ENCODE measurements around the gene DEPP1. TPM values are rescaled to one million over a fixed set of nuclear protein-coding genes. Genes with fewer than 3 reads are reported as not detected.
A peak's percentile ranks its signal among the peaks of the same experiment; 100 is the strongest.

DEPP1 gene
- total and polyA plus RNA-seq, 2 of the 13 experiments (the other 11 are each of a cell fraction or from before 2014, with no cell fraction given) = 14.8 to 270 TPM

DNA sequence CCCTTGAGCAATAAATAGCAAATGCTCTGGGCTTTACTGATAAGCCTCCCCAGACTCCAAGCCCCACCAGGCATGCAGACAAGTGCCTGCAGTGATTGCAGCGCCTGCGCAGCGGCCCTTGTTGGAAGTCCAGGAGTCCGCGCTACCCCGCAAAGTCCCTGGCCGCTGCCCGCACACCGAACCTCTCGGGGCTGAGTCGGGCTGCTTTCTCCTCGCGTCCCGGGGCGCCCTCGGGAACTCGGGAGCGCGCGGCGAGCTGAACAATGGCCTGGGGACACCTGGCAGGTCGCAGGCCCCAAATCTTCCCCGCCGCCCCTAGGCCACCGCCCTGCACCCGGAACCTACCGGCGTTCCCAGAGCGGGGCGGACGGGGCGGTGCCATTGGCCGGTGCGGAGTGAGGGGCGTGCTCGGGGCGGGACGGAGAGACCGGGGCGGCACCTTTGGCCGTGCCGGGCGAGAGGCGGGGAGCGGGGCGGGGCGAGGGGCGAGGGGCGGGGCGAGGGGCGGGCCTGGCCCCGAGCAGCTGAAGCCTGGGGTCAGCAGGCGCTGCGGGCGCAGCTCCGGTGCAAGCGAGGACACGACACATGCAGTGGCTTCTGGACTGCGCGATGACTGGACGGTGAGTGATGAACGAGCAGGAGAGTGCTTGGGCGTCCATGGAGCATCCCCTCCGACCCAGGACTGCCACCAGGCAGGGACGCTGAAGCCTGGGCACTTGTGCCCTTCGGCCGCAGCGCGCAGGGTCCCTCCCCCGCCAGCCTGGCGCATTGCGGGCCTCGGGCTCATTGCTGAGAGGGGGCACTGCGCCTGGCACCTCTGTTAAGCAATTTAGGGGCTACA lies 19.1 kb downstream of the DEPP1 start, which contains the start of gene RASSF4 (continued):
- TF ChIP-seq, protein P1, sequence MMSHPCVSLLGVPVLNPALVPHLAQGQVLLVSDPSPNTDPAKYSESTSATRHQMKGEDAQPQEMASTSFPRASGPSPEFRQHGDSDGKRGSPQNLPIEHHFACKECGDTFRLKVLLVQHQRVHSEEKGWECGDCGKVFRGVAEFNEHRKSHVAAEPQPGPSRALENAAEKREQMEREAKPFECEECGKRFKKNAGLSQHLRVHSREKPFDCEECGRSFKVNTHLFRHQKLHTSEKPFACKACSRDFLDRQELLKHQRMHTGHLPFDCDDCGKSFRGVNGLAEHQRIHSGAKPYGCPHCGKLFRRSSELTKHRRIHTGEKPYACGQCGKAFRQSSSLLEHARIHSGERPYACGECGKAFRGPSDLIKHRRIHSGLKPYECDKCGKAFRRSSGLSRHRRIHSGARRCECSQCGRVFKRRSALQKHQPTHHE (CRISPR knock-in tag; IDR thresholded peaks at IDR 0.05; ENCODE audit: borderline replicate concordance) = peak; percentile 57; the same call in 1 of the 2 replicates
- TF ChIP-seq, protein P2, sequence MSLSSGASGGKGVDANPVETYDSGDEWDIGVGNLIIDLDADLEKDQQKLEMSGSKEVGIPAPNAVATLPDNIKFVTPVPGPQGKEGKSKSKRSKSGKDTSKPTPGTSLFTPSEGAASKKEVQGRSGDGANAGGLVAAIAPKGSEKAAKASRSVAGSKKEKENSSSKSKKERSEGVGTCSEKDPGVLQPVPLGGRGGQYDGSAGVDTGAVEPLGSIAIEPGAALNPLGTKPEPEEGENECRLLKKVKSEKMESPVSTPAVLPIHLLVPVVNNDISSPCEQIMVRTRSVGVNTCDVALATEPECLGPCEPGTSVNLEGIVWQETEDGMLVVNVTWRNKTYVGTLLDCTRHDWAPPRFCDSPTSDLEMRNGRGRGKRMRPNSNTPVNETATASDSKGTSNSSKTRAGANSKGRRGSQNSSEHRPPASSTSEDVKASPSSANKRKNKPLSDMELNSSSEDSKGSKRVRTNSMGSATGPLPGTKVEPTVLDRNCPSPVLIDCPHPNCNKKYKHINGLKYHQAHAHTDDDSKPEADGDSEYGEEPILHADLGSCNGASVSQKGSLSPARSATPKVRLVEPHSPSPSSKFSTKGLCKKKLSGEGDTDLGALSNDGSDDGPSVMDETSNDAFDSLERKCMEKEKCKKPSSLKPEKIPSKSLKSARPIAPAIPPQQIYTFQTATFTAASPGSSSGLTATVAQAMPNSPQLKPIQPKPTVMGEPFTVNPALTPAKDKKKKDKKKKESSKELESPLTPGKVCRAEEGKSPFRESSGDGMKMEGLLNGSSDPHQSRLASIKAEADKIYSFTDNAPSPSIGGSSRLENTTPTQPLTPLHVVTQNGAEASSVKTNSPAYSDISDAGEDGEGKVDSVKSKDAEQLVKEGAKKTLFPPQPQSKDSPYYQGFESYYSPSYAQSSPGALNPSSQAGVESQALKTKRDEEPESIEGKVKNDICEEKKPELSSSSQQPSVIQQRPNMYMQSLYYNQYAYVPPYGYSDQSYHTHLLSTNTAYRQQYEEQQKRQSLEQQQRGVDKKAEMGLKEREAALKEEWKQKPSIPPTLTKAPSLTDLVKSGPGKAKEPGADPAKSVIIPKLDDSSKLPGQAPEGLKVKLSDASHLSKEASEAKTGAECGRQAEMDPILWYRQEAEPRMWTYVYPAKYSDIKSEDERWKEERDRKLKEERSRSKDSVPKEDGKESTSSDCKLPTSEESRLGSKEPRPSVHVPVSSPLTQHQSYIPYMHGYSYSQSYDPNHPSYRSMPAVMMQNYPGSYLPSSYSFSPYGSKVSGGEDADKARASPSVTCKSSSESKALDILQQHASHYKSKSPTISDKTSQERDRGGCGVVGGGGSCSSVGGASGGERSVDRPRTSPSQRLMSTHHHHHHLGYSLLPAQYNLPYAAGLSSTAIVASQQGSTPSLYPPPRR (CRISPR knock-in tag; IDR thresholded peaks at IDR 0.05; ENCODE audit: borderline replicate concordance) = 0 out of 2 replicates have a peak, but pooled peaks have one; percentile 21
- TF ChIP-seq, protein P3, sequence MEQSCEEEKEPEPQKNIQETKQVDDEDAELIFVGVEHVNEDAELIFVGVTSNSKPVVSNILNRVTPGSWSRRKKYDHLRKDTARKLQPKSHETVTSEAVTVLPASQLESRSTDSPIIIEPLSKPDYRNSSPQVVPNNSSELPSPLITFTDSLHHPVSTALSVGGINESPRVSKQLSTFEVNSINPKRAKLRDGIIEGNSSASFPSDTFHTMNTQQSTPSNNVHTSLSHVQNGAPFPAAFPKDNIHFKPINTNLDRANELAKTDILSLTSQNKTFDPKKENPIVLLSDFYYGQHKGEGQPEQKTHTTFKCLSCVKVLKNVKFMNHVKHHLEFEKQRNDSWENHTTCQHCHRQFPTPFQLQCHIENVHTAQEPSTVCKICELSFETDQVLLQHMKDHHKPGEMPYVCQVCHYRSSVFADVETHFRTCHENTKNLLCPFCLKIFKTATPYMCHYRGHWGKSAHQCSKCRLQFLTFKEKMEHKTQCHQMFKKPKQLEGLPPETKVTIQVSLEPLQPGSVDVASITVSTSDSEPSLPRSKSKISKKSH (CRISPR knock-in tag; IDR thresholded peaks at IDR 0.05; ENCODE audit: borderline replicate concordance) = 0 out of 2 replicates have a peak, but pooled peaks have one; percentile 41
- TF ChIP-seq ESRRA (CRISPR knock-in tag; IDR thresholded peaks at IDR 0.05; ENCODE audit: low read depth) = peak; percentile 55; the same call in 1 of the 2 replicates
- no peak for TF ChIP-seq ZFP62 (CRISPR knock-in tag; IDR thresholded peaks at IDR 0.05)
- TF ChIP-seq ZFY (CRISPR knock-in tag; IDR thresholded peaks at IDR 0.05) = peak; percentile 97
- TF ChIP-seq EZH2 (conservative IDR thresholded peaks at IDR 0.05; ENCODE audit: low read depth, low read length) = no peak
- TF ChIP-seq ZNF616 (CRISPR knock-in tag; IDR thresholded peaks at IDR 0.05; ENCODE audit: low read depth) = no peak
- TF ChIP-seq, protein P4, sequence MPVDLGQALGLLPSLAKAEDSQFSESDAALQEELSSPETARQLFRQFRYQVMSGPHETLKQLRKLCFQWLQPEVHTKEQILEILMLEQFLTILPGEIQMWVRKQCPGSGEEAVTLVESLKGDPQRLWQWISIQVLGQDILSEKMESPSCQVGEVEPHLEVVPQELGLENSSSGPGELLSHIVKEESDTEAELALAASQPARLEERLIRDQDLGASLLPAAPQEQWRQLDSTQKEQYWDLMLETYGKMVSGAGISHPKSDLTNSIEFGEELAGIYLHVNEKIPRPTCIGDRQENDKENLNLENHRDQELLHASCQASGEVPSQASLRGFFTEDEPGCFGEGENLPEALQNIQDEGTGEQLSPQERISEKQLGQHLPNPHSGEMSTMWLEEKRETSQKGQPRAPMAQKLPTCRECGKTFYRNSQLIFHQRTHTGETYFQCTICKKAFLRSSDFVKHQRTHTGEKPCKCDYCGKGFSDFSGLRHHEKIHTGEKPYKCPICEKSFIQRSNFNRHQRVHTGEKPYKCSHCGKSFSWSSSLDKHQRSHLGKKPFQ (CRISPR knock-in tag; IDR thresholded peaks at IDR 0.05; ENCODE audit: insufficient replicate concordance) = peak; percentile 70
- TF ChIP-seq, protein P5, sequence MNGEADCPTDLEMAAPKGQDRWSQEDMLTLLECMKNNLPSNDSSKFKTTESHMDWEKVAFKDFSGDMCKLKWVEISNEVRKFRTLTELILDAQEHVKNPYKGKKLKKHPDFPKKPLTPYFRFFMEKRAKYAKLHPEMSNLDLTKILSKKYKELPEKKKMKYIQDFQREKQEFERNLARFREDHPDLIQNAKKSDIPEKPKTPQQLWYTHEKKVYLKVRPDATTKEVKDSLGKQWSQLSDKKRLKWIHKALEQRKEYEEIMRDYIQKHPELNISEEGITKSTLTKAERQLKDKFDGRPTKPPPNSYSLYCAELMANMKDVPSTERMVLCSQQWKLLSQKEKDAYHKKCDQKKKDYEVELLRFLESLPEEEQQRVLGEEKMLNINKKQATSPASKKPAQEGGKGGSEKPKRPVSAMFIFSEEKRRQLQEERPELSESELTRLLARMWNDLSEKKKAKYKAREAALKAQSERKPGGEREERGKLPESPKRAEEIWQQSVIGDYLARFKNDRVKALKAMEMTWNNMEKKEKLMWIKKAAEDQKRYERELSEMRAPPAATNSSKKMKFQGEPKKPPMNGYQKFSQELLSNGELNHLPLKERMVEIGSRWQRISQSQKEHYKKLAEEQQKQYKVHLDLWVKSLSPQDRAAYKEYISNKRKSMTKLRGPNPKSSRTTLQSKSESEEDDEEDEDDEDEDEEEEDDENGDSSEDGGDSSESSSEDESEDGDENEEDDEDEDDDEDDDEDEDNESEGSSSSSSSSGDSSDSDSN (CRISPR knock-in tag; IDR thresholded peaks at IDR 0.05) = peak; percentile 70
- TF ChIP-seq, protein P6, sequence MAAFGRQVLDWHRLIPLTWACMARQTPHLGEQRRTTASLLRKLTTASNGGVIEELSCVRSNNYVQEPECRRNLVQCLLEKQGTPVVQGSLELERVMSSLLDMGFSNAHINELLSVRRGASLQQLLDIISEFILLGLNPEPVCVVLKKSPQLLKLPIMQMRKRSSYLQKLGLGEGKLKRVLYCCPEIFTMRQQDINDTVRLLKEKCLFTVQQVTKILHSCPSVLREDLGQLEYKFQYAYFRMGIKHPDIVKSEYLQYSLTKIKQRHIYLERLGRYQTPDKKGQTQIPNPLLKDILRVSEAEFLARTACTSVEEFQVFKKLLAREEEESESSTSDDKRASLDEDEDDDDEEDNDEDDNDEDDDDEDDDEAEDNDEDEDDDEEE (CRISPR knock-in tag; IDR thresholded peaks at IDR 0.05) = no peak
- 0 out of 2 replicates have a peak, but pooled peaks have one; percentile 9 for TF ChIP-seq CEBPG (CRISPR knock-in tag; IDR thresholded peaks at IDR 0.05)
- TF ChIP-seq ZNF30 (CRISPR knock-in tag; IDR thresholded peaks at IDR 0.05) = no peak
- no peak for TF ChIP-seq RCOR2 (CRISPR knock-in tag; IDR thresholded peaks at IDR 0.05)
